H9 (cell line): ENCODE measurements around the gene FAM111B. TPM values are rescaled to one million over a fixed set of nuclear protein-coding genes. Genes with fewer than 3 reads are reported as not detected.

Experiments
- DNase-seq: peaks from one replicate; pipeline ENCODE4 v3.0.0-alpha.2; 2017
- H2AFZ ChIP-seq: one replicate; pipeline ENCODE4 v1.6.1; 2013; ENCODE audit warnings: mild to moderate bottlenecking, low read length, control low read depth, moderate library complexity
- H2AK5ac ChIP-seq: 2 replicates; pipeline ENCODE4 v1.6.1; 2013; ENCODE audit warnings: low read length, control low read depth, mixed read lengths; ENCODE audit not compliant: insufficient read length
- H2BK120ac ChIP-seq: one replicate; pipeline ENCODE4 v1.6.1; 2013; ENCODE audit warnings: low read depth, mild to moderate bottlenecking, low read length, control low read depth, inconsistent platforms; ENCODE audit not compliant: poor library complexity, severe bottlenecking
- H2BK12ac ChIP-seq: 2 replicates; pipeline ENCODE4 v1.6.1; 2013; ENCODE audit warnings: low read length, control low read depth, mixed read lengths, low read depth; ENCODE audit not compliant: insufficient read length
- H2BK15ac ChIP-seq: 2 replicates; pipeline ENCODE4 v1.6.1; 2013; ENCODE audit warnings: low read depth, low read length, control low read depth
- H2BK20ac ChIP-seq: one replicate; pipeline ENCODE4 v1.6.1; 2013; ENCODE audit warnings: low read depth, mild to moderate bottlenecking, low read length, control low read depth, inconsistent platforms; ENCODE audit not compliant: poor library complexity, severe bottlenecking
- H2BK5ac ChIP-seq: 2 replicates; pipeline ENCODE4 v1.6.1; 2013; ENCODE audit warnings: low read length, control low read depth, mixed read lengths; ENCODE audit not compliant: insufficient read length
- H3K14ac ChIP-seq: 2 replicates; pipeline ENCODE4 v1.6.1; 2013; ENCODE audit warnings: low read length, control low read depth; ENCODE audit not compliant: insufficient read depth
- H3K18ac ChIP-seq: 2 replicates; pipeline ENCODE4 v1.6.1; 2013; ENCODE audit warnings: low read depth, mild to moderate bottlenecking, mixed read lengths, low read length, control low read depth; ENCODE audit not compliant: insufficient read length
- H3K23ac ChIP-seq: 2 replicates; pipeline ENCODE4 v1.6.1; 2013; ENCODE audit warnings: low read length, control low read depth, mixed read lengths, low read depth; ENCODE audit not compliant: insufficient read length
- H3K23me2 ChIP-seq: 2 replicates; pipeline ENCODE4 v1.6.1; 2013; ENCODE audit warnings: low read depth, mild to moderate bottlenecking, mixed read lengths, low read length, control low read depth; ENCODE audit not compliant: insufficient read length, poor library complexity, severe bottlenecking
- H3K27ac ChIP-seq: 2 replicates; pipeline ENCODE4 v1.5.1; 2013; ENCODE audit warnings: low read length, control low read depth, mixed read lengths, low read depth; ENCODE audit not compliant: insufficient read length
- H3K27me3 ChIP-seq: 2 replicates; pipeline ENCODE4 v1.6.1; 2013; ENCODE audit warnings: low read length, control low read depth, inconsistent platforms; ENCODE audit not compliant: insufficient read depth
- H3K4ac ChIP-seq: 2 replicates; pipeline ENCODE4 v1.6.1; 2013; ENCODE audit warnings: low read depth, mild to moderate bottlenecking, control low read depth, inconsistent platforms, low read length, moderate library complexity
- H3K4me1 ChIP-seq: 2 replicates; pipeline ENCODE4 v1.6.1; 2013; ENCODE audit warnings: low read length, control low read depth, inconsistent platforms; ENCODE audit not compliant: insufficient read depth
- H3K4me2 ChIP-seq: 2 replicates; pipeline ENCODE4 v1.6.1; 2013; ENCODE audit warnings: low read length, control low read depth, mixed read lengths; ENCODE audit not compliant: insufficient read length, insufficient read depth
- H3K56ac ChIP-seq: 2 replicates; pipeline ENCODE4 v1.6.1; 2013; ENCODE audit warnings: low read depth, mild to moderate bottlenecking, mixed read lengths, low read length, control low read depth; ENCODE audit not compliant: insufficient read length
- H3K79me1 ChIP-seq: 2 replicates; pipeline ENCODE4 v1.6.1; 2013; ENCODE audit warnings: low read depth, mild to moderate bottlenecking, moderate library complexity, low read length, control low read depth, inconsistent platforms; ENCODE audit not compliant: insufficient read depth, poor library complexity, severe bottlenecking
- H3K79me2 ChIP-seq: 2 replicates; pipeline ENCODE4 v1.6.1; 2013; ENCODE audit warnings: low read length, control low read depth, inconsistent platforms; ENCODE audit not compliant: insufficient read depth
- H3K9ac ChIP-seq: 2 replicates; pipeline ENCODE4 v1.6.1; 2013; ENCODE audit warnings: low read length, control low read depth, mixed read lengths; ENCODE audit not compliant: insufficient read length; ENCODE audit errors: extremely low read depth
- H3K9me3 ChIP-seq: one replicate; pipeline ENCODE4 v1.6.1; 2013; ENCODE audit warnings: low read depth, low read length, inconsistent platforms; ENCODE audit not compliant: control insufficient read depth
- H3T11ph ChIP-seq: one replicate; pipeline ENCODE4 v1.6.1; 2013; ENCODE audit warnings: mild to moderate bottlenecking, low read length, control low read depth, inconsistent platforms
- H4K20me1 ChIP-seq: one replicate; pipeline ENCODE4 v1.6.1; 2013; ENCODE audit not compliant: control insufficient read depth, insufficient read length, insufficient read depth
- H4K5ac ChIP-seq: 2 replicates; pipeline ENCODE4 v1.6.1; 2013; ENCODE audit warnings: low read depth, mild to moderate bottlenecking, mixed read lengths, low read length, control low read depth; ENCODE audit not compliant: insufficient read length
- H4K8ac ChIP-seq: replicated peaks from 2 replicates; pipeline ENCODE4 v1.6.1; 2013; ENCODE audit warnings: low read length, control low read depth, mixed read lengths, low read depth; ENCODE audit not compliant: insufficient read length
- H4K91ac ChIP-seq: 2 replicates; pipeline ENCODE4 v1.6.1; 2013; ENCODE audit warnings: low read depth, mild to moderate bottlenecking, moderate library complexity, mixed read lengths, low read length, control low read depth; ENCODE audit not compliant: insufficient read length
- H3K27ac Mint-ChIP-seq, 3 experiments: 2 replicates in 2 of 3; 3 replicates in 1 of 3; pipeline ENCODE4 v1.8.0; 2020 to 2021; ENCODE audit warnings: mixed read lengths in 3 of 3, mild to moderate bottlenecking in 1 of 3, moderate library complexity in 1 of 3
- H3K27me3 Mint-ChIP-seq: 2 replicates; pipeline ENCODE4 v1.8.0; 2021; ENCODE audit warnings: low read depth, mild to moderate bottlenecking, moderate library complexity, mixed read lengths
- H3K36me3 Mint-ChIP-seq, 3 experiments: 2 replicates in 2 of 3; 3 replicates in 1 of 3; pipeline ENCODE4 v1.8.0; 2020 to 2021; ENCODE audit warnings: low read depth in 3 of 3, mixed read lengths in 3 of 3; ENCODE audit not compliant: insufficient read depth in 1 of 3
- H3K4me1 Mint-ChIP-seq, 2 experiments: 2 replicates each; pipeline ENCODE4 v1.8.0; 2020; ENCODE audit warnings: mixed read lengths in 2 of 2
- H3K4me3 Mint-ChIP-seq, 2 experiments: 2 replicates in 1 of 2; 3 replicates in 1 of 2; pipeline ENCODE4 v1.8.0; 2020 to 2021; ENCODE audit warnings: mild to moderate bottlenecking in 2 of 2, mixed read lengths in 2 of 2, moderate library complexity in 1 of 2
- H3K9me3 Mint-ChIP-seq, 2 experiments: 2 replicates in 1 of 2; 3 replicates in 1 of 2; pipeline ENCODE4 v1.8.0; 2020; ENCODE audit warnings: mild to moderate bottlenecking in 2 of 2, mixed read lengths in 2 of 2, moderate library complexity in 1 of 2
- WGBS: extraction: QIAGEN DNeasy Blood & Tissue Kit; methylation state at CpG from one replicate; pipeline ENCODE4 v1.1.7; 2013; ENCODE audit warnings: missing lambda C conversion rate, low lambda C conversion rate, mixed read lengths; ENCODE audit not compliant: insufficient read length; ENCODE audit errors: extremely low coverage; 5-methylcytosine and 5-hydroxymethylcytosine counted together
- total RNA-seq: library from RNA; stranded (reverse); gene quantifications from 2 replicates; pipeline ENCODE4 v1.2.1, GENCODE V29; 2021
- TF ChIP-seq, protein P1 (sequence below): fragments of 200-600 bp; sonication (generic); conservative IDR thresholded peaks from 3 replicates; pipeline ENCODE4 v1.8.0; 2021; ENCODE audit warnings: antibody characterized with exemption, mild to moderate bottlenecking

Gene FAM111B
- total RNA-seq, 1 experiment from 2014 or later: 35.0 TPM

DNA sequence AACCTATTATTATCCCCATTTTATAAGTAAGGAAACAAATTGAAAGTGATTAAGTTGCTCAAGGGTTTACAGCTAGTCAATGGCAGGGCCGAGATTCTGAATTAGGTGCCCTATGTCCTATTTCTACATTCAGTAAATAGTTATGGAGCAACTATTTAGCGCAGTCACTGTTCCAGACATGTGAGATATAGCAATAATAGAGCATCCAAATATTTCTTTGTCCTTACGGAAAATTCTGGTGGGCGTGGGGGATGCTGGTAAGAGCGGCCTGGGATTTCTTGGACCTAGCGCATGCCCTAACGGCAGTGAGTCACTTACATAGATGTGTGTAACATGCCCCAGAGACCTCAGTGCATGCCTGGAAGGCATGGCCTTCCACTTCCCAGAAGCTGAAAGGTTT, 69.3 kb downstream of the FAM111B start:
- no peak overlapping the region for H3K4me3 Mint-ChIP-seq
- Histone ChIP-seq H4K5ac (no peak overlapping the region), H3K56ac (no peak overlapping the region), H3K79me2 (no peaks in the 10 kb centered on the region; the same call in 1 of the 2 replicates), H4K20me1 (no peaks in the 10 kb centered on the region), H2BK5ac (no peak overlapping the region), H2BK12ac (no peak overlapping the region), H2AFZ (no peak overlapping the region), H4K8ac (no peak overlapping the region), H3K4ac (no peak overlapping the region), H2AK5ac (no peak overlapping the region), H3K14ac (no peak overlapping the region), H3K23ac (no peak overlapping the region), H2BK20ac (no peak overlapping the region), H3K4me2 (no peak overlapping the region), H3K23me2 (peaks cover 18% of the 10 kb centered on the region), H4K91ac (no peak overlapping the region), H3K9ac (no peak overlapping the region), H3K27ac (no peak overlapping the region), H3K79me1 (no peaks in the 10 kb centered on the region), H3T11ph (no peak overlapping the region), H2BK120ac (no peak overlapping the region), H3K4me1 (peaks cover 3% of the 10 kb centered on the region), H3K27me3 (no peaks in the 10 kb centered on the region), H3K18ac (no peak overlapping the region), H2BK15ac (no peak overlapping the region), H3K9me3 (no peaks in the 10 kb centered on the region)
- DNase-seq: no peak
- H3K4me1 Mint-ChIP-seq: peaks cover 32 to 55% of the 10 kb centered on the region in 2 experiments
- H3K27me3 Mint-ChIP-seq: peaks cover 2% of the 10 kb centered on the region
- peaks cover 16 to 34% (median 26%) of the 10 kb centered on the region in 3 experiments; a peak in 6 of 7 replicates for H3K36me3 Mint-ChIP-seq
- WGBS: no CpG with 5 or more reads among the region's 7 CpGs
- H3K27ac Mint-ChIP-seq: no peak overlapping the region
- H3K9me3 Mint-ChIP-seq: peaks cover 10 to 12% of the 10 kb centered on the region in 2 experiments; a peak in 3 of 5 replicates
- TF ChIP-seq, protein P1, sequence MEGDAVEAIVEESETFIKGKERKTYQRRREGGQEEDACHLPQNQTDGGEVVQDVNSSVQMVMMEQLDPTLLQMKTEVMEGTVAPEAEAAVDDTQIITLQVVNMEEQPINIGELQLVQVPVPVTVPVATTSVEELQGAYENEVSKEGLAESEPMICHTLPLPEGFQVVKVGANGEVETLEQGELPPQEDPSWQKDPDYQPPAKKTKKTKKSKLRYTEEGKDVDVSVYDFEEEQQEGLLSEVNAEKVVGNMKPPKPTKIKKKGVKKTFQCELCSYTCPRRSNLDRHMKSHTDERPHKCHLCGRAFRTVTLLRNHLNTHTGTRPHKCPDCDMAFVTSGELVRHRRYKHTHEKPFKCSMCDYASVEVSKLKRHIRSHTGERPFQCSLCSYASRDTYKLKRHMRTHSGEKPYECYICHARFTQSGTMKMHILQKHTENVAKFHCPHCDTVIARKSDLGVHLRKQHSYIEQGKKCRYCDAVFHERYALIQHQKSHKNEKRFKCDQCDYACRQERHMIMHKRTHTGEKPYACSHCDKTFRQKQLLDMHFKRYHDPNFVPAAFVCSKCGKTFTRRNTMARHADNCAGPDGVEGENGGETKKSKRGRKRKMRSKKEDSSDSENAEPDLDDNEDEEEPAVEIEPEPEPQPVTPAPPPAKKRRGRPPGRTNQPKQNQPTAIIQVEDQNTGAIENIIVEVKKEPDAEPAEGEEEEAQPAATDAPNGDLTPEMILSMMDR: no peak

Other genes starting within 250 kb of the FAM111B start
- gene GLYATL1, start 167.7 kb upstream of the FAM111B start, total RNA-seq: 2.1 and 2.8 TPM in 2 replicates
- not detected in 2 replicates for gene GLYATL1B, start 20.9 kb upstream of the FAM111B start, total RNA-seq
- 16.8 and 20.1 TPM in 2 replicates for gene FAM111A, start 35.6 kb downstream of the FAM111B start, total RNA-seq
- 13.0 and 13.9 TPM in 2 replicates for gene DTX4, start 64.9 kb downstream of the FAM111B start, total RNA-seq
- not detected in 2 replicates for gene MPEG1, start 105.7 kb downstream of the FAM111B start, total RNA-seq